Hematopoietic multipotent progenitor cell treated with erythropoietin and hydrocortisone succinate and interleukin-3 and kit ligand, for 8 days (in vitro differentiated cells): ENCODE measurements around the gene DNAH9.

ENCODE experiments used
- DNase-seq: peaks from one replicate; pipeline ENCODE4 v3.0.0-alpha.2; 2015

The DNAH9 gene

DNA sequence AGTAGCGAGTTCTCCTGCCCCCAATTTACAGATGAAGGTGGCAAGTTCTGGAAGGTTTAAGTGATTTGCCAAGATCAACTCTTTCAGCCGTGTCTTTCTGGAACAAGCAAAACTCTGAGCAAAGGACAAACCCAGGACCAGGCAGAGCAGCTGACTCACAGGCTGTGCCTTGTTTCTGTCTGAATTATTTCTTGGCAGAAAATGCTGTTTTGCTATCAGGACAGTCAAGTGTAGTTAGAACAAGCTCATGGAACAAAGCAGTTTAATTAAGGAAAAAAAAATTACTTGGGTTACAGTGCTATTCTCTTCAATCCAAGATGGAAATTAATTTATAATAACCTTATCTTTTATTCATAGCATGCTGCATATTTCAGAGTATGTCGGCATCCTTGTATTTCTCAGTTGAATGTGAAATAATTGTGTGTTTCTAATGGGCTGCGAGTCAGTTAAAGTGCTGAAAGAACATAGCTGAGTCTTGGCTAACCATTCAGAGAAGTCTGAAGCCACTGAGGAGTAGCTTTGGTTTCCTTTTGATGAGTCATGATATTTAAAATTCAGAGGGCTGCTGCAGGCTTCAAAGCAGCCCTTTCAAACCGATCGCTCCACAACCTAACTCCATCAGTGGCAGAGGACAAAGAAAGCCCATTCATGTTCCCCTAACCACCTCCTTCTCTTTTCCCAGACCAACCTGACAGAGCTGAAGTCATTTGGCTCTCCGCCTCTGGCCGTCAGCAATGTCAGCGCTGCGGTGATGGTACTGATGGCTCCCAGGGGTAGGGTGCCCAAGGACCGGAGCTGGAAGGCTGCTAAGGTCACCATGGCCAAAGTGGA is 255.3 kb downstream of the DNAH9 start:
- no peak for DNase-seq

- DNase-seq, result no peak
These were observed 257.0 kb downstream of the DNAH9 start for GRCh38 chr17:11855306-11855705.

DNA sequence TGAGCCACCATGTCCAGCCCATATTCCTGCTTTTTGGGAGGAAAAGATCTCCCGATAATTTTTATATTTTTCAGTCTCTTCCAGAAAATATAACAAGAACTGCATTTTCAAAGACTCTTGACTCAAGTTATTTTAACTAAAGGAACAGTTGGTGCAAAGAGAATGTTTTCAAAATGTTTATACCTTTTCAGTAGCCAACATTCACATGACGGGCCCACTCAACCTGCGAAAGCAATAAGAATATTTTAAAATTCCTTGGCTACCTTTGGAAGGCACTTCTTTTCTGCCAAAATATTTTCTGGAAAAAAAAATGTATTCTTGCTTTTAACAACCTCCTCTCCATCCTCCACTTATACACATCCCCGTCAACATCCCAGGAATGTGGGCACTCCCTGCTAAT is 258.7 kb downstream of the DNAH9 start:
- no peak for DNase-seq

GRCh38 chr17:11869680-11870394 is 271.6 kb downstream of the DNAH9 start:
- no peak for DNase-seq

DNA sequence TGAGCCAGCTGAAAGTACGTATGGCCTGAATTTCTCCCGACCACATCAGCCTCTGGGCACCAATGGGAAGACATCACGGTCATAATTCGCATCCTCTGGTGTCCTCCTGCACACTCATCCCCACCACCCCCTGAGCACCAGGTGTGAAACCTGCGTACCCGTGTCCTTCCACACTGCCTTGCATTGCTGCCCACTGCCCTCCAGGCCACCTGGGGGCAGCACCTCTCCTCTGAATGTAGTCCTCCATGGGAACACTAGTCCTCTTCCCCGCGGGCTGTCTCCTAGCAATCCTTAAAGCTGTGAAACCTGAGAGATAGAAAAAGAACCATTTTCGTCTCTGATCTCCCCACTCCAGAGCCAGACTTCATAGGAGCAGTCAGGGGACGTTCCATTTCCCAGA is 273.5 kb downstream of the DNAH9 start:
- peak; percentile 9 for DNase-seq

GRCh38 chr17:11874756-11875155 is 276.5 kb downstream of the DNAH9 start:
- no peak for DNase-seq

DNA sequence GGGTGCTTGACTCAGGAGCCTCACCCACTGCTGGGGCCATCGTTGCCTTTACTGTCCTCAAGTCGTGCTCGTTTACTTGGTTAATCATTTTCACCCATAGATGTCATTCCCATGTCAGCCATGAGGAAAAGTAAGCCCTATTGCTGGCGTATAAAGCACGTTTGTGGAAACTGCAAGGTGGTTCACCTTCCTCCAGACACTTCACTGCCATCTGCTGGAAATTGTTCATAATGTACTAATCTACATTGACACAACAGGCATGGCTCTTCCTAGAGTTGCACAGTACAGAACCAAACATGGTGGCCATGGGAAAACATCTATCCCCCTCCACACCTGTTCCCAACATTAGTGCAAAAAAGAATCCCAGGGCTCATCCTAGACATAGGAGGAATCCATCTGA is 282.4 kb downstream of the DNAH9 start:
- peak; percentile 44 for DNase-seq

DNA sequence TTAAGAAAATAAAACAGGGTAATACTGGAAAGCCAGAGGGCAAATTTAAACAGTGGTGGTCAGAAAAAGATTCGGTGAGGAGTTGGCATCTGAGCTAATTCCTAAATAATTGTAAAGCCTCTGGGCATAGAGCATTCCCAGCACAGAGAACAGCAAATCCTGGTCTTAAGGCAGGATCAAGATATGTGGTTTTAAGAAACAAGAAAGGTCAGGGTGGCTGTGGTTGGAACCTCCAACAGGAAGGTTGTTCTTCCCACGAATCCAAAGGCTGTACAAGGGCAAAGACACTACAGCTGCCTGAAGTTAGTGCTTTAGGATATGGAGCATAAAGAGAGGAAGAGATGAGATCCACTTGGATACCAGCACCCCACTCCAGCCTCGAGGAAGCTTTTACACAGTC is 284.4 kb downstream of the DNAH9 start:
- DNase-seq, result no peak

DNA sequence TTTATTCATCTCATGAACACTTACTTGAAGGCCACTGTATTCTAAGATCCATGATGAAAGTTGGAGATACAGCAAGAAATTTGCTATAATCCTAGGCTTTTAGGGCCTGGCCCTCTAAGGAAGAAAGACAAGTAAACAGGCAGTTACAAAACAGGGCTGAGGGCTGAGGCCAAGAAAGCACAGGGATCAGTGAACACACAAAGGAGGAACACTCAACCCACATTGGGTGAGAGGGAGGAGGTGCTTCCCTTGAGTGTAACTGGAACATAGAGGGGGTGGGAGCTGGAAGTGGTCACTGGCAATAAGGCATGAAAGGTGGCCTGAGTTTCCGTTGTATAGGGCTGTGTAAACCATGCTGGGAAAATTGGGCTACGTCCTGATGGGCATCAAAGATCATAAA is 286.8 kb downstream of the DNAH9 start:
- DNase-seq, result no peak

GRCh38 chr17:11889266-11889665 is 291.0 kb downstream of the DNAH9 start:
- no peak for DNase-seq

- no peak for DNase-seq
These were observed 295.6 kb downstream of the DNAH9 start for GRCh38 chr17:11893862-11894261.

DNA sequence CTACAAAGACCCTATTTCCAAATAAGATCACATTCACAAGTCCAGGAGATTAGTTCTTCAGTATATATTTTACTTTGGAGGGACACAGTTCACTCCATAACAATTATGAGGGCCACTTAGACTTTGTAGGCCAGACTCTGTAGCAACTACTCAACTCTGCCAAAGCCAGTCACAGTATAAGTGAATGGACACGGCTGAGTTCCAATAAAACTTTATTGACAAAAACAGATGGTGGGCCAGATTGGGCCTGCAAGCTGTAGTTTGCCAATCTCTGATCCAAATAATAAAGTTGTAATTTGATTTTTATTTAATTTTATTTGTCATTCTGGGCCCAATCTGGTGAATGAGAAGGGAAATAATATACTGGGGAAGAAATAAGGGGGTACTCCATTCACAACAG is 297.9 kb downstream of the DNAH9 start:
- no peak for DNase-seq

DNA sequence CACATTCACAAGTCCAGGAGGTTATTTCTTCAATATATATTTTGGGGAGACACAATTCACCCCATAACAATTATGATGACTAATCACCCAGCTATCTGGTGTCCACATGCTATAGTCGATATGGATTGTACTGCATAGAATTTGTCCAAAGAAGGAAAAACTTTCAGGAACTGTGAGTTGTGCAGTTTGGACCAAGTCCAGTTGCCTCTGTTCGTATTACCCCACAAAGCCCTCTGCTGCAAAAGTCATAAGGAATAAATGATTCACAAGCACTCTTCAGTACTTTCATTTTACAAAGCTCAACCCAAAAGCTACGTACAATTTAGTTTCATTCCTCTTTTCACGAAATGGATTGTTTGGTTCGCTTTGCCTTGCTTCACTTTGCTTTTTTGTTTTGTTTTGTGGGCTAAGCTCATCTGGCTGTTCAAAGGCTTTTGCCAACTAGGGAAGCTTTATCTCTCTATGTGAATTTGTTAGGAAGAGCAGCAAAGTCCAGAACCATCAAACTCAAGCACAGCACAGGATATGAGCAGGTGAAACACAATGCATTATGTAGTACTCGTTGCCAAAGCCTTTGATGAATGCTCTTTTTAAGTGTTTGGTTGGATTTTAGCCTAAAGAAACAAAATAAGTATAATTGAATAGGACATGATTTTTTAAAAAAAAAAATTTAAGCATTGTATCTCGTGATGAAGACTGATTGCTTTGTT is 300.4 kb downstream of the DNAH9 start:
- DNase-seq, result no peak

DNA sequence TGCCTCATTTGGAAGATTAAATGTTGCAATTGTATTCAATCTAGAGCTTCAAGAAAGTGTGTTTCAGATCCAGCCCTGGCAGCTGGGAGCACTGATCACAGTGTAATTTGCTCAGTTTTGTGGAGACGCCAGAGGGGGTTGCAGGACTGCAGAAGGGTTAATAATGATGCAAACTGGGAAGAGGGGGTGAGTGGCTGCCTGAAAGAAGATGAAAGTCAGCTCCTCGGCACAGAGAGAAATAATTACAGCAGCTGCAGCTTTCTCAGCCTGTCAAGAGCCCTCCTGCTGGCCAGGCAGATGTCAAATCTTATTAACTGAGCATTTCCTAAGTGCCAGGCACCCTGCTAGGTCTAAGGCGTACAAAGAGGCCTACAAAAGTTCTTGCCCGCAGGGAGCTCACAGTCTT is 301.3 kb downstream of the DNAH9 start:
- DNase-seq, result peak; percentile 11

DNA sequence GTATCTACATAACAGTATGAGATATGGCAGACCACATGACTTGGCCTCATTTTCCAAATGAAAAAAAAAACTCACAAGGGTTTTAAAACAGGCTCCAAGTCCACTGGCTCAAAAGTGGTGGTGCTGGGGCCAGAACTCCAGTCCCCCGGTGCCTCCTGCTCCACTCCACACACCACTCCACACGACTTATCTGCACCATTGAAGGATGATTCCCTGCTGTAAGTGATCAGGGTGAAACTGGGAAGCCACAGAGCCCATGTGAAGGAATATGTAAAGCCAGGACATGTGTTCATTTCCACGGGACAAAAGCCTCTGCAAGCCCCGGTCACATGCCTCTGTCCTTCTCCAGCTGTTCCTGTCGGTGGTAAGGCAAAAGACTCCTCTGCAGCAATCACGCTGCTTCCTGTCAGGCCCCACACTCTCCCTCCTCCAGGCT is 301.8 kb downstream of the DNAH9 start:
- no peak for DNase-seq

DNA sequence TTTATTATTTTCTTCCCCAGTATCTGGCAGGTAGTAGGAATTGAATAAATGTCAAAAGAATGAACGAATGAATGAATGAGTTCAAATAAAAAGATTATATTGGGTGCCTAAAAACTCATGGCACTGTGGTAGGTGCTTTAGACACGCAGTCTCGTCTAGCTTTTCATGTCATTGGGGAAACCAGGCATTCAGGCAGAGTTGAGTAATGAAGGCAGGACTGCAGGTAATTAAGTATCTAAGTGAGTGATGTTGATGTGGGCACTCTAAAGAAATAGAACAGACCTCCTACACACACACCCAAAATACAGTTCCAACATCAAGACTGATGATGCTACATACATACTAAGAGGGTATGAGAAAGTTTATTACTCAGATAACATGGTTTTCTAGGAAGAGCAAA is 302.4 kb downstream of the DNAH9 start:
- no peak for DNase-seq

GRCh38 chr17:11901931-11902330 is 303.7 kb downstream of the DNAH9 start:
- DNase-seq, result no peak

DNA sequence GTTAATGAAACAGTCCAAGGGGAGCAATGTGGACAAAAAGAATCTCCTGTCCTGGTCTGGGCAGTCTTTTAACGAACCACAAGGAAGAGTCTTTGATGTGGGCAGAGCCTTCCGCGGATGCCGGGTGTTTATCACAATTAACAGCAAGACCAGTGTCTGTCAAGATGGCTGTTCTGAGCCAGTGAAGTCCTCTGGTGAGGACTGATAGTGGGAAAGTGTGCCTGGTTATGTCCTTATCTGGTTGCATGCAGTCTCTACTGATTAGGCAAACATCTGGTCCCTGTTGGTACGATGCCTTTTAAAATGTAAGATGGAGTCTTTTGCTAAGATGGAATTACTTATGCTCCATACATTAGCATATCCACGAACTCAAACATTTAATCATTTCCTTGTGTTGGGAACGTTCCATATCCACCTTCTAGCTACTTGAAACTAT is 310.5 kb downstream of the DNAH9 start:
- peak; percentile 97 for DNase-seq

- DNase-seq, result peak; percentile 31
These were observed 311.1 kb downstream of the DNAH9 start for GRCh38 chr17:11909348-11909747.

- DNase-seq, result no peak
These were observed 317.8 kb downstream of the DNAH9 start for GRCh38 chr17:11916091-11916490.

- DNase-seq, result no peak
These were observed 319.1 kb downstream of the DNAH9 start for GRCh38 chr17:11917415-11917814.

GRCh38 chr17:11921296-11921695 is 323.0 kb downstream of the DNAH9 start:
- no peak for DNase-seq

GRCh38 chr17:11922638-11923037 is 324.4 kb downstream of the DNAH9 start:
- peak; percentile 50 for DNase-seq

DNA sequence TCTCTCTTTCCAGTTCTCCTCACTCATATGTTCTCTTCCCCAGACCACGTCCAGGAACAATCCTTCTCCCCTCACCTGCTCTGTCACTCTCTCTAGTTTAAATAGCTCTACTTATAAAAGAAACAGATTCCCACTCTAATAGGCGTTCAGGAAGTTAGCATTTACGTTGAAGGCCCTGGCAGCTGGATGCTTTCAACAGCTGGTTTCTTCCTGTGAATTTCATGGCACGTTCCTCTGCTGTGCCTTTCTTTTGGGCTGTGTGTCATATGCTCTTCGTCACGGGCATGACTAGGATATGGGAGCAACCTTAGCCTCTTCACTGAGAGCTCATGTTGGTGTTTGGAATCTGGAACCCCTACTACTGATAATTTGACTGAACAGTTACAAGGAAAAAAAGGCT is 325.8 kb downstream of the DNAH9 start:
- DNase-seq, result no peak
